ENCODE data around the gene UBE2G1.

DNA sequence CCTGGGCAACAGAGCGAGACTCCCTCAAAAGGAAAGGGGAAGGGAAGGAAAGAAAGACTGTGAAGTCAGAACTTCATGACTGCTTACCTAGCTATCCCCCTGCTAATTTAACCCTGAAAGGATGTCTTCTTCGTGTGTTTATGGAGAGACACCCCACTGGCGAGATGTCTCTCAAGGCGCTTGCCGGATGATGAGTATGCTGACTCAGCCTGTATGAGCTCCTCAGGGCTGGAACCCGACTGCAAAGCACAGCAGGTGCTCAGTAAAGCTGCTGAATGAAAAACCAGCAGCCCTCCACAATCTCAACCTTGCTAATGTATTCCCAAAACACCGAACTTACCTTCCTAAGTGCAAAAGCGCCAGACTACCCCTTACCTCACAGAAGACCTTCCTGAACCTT is 105.0 kb downstream of the UBE2G1 start:
- no peak for TF ChIP-seq CEBPB (IDR thresholded peaks at IDR 0.05)
- TF ChIP-seq MAX (IDR thresholded peaks at IDR 0.05): no peak
- no peak for TF ChIP-seq TAF1 (IDR thresholded peaks at IDR 0.05; ENCODE audit: low read depth)
- TF ChIP-seq, protein P1, sequence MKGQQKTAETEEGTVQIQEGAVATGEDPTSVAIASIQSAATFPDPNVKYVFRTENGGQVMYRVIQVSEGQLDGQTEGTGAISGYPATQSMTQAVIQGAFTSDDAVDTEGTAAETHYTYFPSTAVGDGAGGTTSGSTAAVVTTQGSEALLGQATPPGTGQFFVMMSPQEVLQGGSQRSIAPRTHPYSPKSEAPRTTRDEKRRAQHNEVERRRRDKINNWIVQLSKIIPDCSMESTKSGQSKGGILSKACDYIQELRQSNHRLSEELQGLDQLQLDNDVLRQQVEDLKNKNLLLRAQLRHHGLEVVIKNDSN (IDR thresholded peaks at IDR 0.05): no peak
- TF ChIP-seq, protein P2, sequence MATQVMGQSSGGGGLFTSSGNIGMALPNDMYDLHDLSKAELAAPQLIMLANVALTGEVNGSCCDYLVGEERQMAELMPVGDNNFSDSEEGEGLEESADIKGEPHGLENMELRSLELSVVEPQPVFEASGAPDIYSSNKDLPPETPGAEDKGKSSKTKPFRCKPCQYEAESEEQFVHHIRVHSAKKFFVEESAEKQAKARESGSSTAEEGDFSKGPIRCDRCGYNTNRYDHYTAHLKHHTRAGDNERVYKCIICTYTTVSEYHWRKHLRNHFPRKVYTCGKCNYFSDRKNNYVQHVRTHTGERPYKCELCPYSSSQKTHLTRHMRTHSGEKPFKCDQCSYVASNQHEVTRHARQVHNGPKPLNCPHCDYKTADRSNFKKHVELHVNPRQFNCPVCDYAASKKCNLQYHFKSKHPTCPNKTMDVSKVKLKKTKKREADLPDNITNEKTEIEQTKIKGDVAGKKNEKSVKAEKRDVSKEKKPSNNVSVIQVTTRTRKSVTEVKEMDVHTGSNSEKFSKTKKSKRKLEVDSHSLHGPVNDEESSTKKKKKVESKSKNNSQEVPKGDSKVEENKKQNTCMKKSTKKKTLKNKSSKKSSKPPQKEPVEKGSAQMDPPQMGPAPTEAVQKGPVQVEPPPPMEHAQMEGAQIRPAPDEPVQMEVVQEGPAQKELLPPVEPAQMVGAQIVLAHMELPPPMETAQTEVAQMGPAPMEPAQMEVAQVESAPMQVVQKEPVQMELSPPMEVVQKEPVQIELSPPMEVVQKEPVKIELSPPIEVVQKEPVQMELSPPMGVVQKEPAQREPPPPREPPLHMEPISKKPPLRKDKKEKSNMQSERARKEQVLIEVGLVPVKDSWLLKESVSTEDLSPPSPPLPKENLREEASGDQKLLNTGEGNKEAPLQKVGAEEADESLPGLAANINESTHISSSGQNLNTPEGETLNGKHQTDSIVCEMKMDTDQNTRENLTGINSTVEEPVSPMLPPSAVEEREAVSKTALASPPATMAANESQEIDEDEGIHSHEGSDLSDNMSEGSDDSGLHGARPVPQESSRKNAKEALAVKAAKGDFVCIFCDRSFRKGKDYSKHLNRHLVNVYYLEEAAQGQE (IDR thresholded peaks at IDR 0.05; ENCODE audit: low read depth): no peak
- no peak for TF ChIP-seq RAD21 (IDR thresholded peaks at IDR 0.05; ENCODE audit: low read depth)
- no peak for TF ChIP-seq YY1 (IDR thresholded peaks at IDR 0.05; ENCODE audit: low read depth)
- no peak for TF ChIP-seq CREB1 (IDR thresholded peaks at IDR 0.05; ENCODE audit: low read depth)
- TF ChIP-seq EP300 (IDR thresholded peaks at IDR 0.05; ENCODE audit: borderline replicate concordance): no peak
- TF ChIP-seq FOXM1 (IDR thresholded peaks at IDR 0.05; ENCODE audit: borderline replicate concordance, low read depth): no peak
- TF ChIP-seq NFIC (IDR thresholded peaks at IDR 0.05): no peak
- no peak for TF ChIP-seq TEAD4 (IDR thresholded peaks at IDR 0.05)
- TF ChIP-seq TCF12 (IDR thresholded peaks at IDR 0.05; ENCODE audit: low read depth): no peak
